ENCODE data around the gene BLCAP. TPM values are rescaled to one million over a fixed set of nuclear protein-coding genes. Genes with fewer than 3 reads are reported as not detected.

Gene BLCAP
- total and polyA plus RNA-seq, 4 donors, result 35.2 to 68.7 (median 41.7) TPM

Other genes with a start within 250 kb of the BLCAP start
- 10 to 100 TPM; 47.1 to 59.3 TPM for gene MANBAL, start 238.2 kb downstream of the BLCAP start, total RNA-seq
- 10 to 100 TPM; 61.1 to 86.8 TPM for gene MANBAL, start 238.2 kb downstream of the BLCAP start, polyA plus RNA-seq
- 10 to 100 TPM; 51.3 to 72.4 TPM for gene SRC, start 181.7 kb downstream of the BLCAP start, total RNA-seq
- 10 to 100 TPM; 16.7 to 31.1 TPM for gene SRC, start 181.7 kb downstream of the BLCAP start, polyA plus RNA-seq
- gene NNAT, start 6.6 kb downstream of the BLCAP start, total RNA-seq, result 1 to 10 TPM in 1 of 2 donors, not detected in 1; 2.6 TPM
- gene NNAT, start 6.6 kb downstream of the BLCAP start, polyA plus RNA-seq, result under 1 TPM in 1 of 2 donors, not detected in 1; 0.38 TPM
- 10 to 100 TPM; 42.9 to 44.6 TPM for gene CTNNBL1, start 166.2 kb upstream of the BLCAP start, total RNA-seq
- 10 to 100 TPM; 64.1 to 71.2 TPM for gene CTNNBL1, start 166.2 kb upstream of the BLCAP start, polyA plus RNA-seq